SH-SY5Y (cell line): ENCODE measurements around the gene TSSK6.

ENCODE experiments used
- GATA2 ChIP-seq: IDR thresholded peaks from 2 replicates; pipeline ENCODE4 v1.6.1; 2011; ENCODE audit warnings: mild to moderate bottlenecking, low read depth, low read length
- GATA3 ChIP-seq: IDR thresholded peaks from 2 replicates; pipeline ENCODE4 v1.6.1; 2011; ENCODE audit warnings: low read depth, mild to moderate bottlenecking, low read length, moderate library complexity

DNA sequence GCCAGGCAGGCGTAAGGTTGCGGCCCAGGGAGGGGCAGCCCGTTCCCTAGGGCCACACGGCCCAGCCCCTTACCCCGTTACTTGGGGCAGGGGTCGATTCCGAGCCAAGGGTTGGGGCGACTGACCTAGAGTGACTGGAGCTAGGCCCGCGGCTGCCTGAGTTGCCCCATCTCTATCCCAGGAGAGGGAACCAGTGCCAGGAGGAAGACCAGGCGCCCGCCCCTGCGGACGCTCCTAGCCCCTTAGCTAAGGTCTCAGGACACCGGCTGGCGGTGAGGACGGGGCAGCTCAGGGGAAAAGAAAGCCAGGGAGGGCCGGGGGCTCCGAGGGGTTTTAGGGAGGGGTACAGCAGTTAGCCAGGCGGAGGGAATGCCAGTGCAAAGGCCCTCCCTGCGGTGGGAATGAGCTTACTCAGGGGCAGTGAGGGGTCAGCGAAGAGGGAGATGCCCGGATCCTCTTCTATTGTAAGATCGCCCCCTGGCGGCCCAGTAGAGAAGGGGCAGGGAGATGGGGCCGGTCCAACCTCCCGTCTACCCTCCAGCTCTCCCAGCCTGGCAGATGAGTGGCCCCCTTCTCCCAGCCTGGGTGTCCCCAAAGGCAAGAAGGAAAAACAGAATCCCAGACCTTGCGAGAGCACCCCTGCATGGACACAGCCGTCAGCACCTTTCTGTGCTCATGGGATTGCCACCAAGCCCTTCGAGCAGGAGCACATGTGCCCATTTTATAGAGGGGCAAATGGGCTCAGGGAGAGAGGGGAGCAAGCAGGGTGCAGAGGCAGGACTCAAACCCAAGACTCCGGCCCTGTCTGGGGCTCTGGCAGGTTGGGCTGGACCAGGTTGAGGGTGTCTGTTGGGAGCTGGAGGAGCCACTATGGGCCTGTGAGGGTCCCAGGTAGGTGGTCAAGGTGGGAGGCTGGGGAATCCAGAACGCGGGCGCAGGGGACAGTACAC lies 39.0 kb upstream of the TSSK6 start:
- TF ChIP-seq GATA2: no peak
- TF ChIP-seq GATA3: no peak
